Esophagus muscularis mucosa (tissue), 4 donors: Measurements from ENCODE around the gene GPRIN3.
A peak's percentile ranks its signal among the peaks of the same experiment; 100 is the strongest.

Experiments
- CTCF ChIP-seq, 3 experiments: fragments of 200-600 bp in 2 of 3; fragments of 450-650 bp in 1 of 3; sonication (generic) in 2 of 3; IDR thresholded peaks; one replicate each; pipeline ENCODE4 v1.5.1; 2017 to 2019; ENCODE audit warnings: antibody characterized with exemption in 3 of 3, mild to moderate bottlenecking in 2 of 3, moderate library complexity in 1 of 3
- EP300 ChIP-seq: sonication (generic); formaldehyde crosslinking; IDR thresholded peaks from one replicate; pipeline ENCODE4 v1.6.1; 2017; ENCODE audit warnings: antibody characterized with exemption
- POLR2A ChIP-seq: fragments of 450-650 bp; IDR thresholded peaks from one replicate; pipeline ENCODE4 v1.6.1; 2017; ENCODE audit warnings: antibody characterized with exemption, moderate library complexity, mild to moderate bottlenecking, low read depth
- POLR2AphosphoS5 ChIP-seq, 2 donors: sonication (generic); formaldehyde crosslinking; IDR thresholded peaks; one replicate each; pipeline ENCODE4 v1.6.1; 2017; ENCODE audit warnings: antibody characterized with exemption in 2 of 2

GRCh38 chr4:89307446-89308160, at the start of gene GPRIN3:
- TF ChIP-seq CTCF (IDR thresholded peaks at IDR 0.05) (peak in 1 of 3 experiments; percentile 12), EP300 (no peak), POLR2AphosphoS5 (IDR thresholded peaks at IDR 0.05) (peak in 1 of 2 donors; percentile 15), POLR2A (no peak)
